K562 (cell line): ENCODE data around the gene ATP8B4.

ENCODE experiments used
- EZH2 ChIP-seq: IDR thresholded peaks from 2 replicates; pipeline ENCODE4 v1.6.1; 2012; ENCODE audit warnings: low read depth, mild to moderate bottlenecking, inconsistent platforms, low read length, borderline replicate concordance
- HDAC6 ChIP-seq: IDR thresholded peaks from 2 replicates; pipeline ENCODE4 v1.6.1; 2012; ENCODE audit warnings: low read depth, mild to moderate bottlenecking, control low read depth, inconsistent platforms, low read length, moderate library complexity
- MAZ ChIP-seq, 2 experiments: fragments of 450-650 bp in 1 of 2; sonication (generic) in 1 of 2; formaldehyde crosslinking; IDR thresholded peaks in 1 of 2; conservative IDR thresholded peaks in 1 of 2; 2 replicates each; pipeline versions ENCODE4 v1.4.0 to v1.5.0; 2020; ENCODE audit warnings: mild to moderate bottlenecking in 1 of 2, missing genetic modification reagents in 1 of 2
- MTA1 ChIP-seq: fragments of 450-650 bp; IDR thresholded peaks from 2 replicates; pipeline ENCODE4 v1.6.1; 2017; ENCODE audit warnings: borderline replicate concordance
- MYC ChIP-seq, 2 experiments: fragments of 250-450 bp in 1 of 2; sonication (Bioruptor Pico) in 1 of 2; IDR thresholded peaks; 2 replicates each; pipeline versions ENCODE4 v1.5.1 to v1.6.1; 2012 to 2021; ENCODE audit warnings: low read depth in 2 of 2, borderline replicate concordance in 1 of 2, improper control_type of control experiment in 1 of 2, low read length in 1 of 2, mild to moderate bottlenecking in 1 of 2, moderate library complexity in 1 of 2
- POLR2A ChIP-seq: fragments of 450-650 bp; conservative IDR thresholded peaks from 2 replicates; pipeline ENCODE4 v1.6.1; 2016

GRCh38 chr15:50095938-50096821 lies 22.9 kb downstream of the ATP8B4 start:
- TF ChIP-seq EZH2, result no peak
- no peak for TF ChIP-seq MAZ (CRISPR knock-in tag; conservative IDR thresholded peaks at IDR 0.05 in 1 of 2, IDR thresholded peaks at IDR 0.05 in 1 of 2)
- no peak for TF ChIP-seq MYC (IDR thresholded peaks at IDR 0.05; ENCODE audit: low read depth, low read length)
- no peak for TF ChIP-seq MYC (CRISPR knock-in tag; IDR thresholded peaks at IDR 0.05; ENCODE audit: borderline replicate concordance, low read depth)
- TF ChIP-seq POLR2A, result no peak
- no peak for TF ChIP-seq HDAC6
- no peak for TF ChIP-seq MTA1
